ENCODE results near the gene PAEP.

Gene PAEP

DNA sequence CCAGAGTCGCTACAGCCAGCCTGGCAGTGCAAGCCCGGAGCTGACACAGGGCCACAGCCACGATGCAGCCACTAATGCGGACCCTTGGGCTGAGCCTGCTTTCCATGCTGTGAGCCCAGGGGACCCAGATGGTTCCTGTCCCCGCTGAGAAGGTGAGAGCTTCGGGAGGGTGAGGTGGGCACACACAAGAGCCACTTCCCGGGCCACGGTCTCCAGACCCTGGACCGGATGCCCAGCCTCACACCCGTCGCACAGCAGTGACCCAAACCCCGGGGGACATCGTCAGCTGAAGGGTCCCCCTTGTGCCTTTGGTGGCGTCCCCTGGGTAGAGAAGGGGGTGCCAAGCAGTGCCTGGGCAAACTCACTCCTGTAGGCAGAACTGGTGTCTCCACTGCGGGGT is 13.4 kb downstream of the PAEP start:
- DNase-seq (ENCODE audit: low read depth in 2 of 3, low spot score in 1 of 3) = no peak

GRCh38 chr9:135575995-135576631 is 14.6 kb downstream of the PAEP start:
- DNase-seq (ENCODE audit: low read depth in 2 of 3, low spot score in 1 of 3) = no peak

DNA sequence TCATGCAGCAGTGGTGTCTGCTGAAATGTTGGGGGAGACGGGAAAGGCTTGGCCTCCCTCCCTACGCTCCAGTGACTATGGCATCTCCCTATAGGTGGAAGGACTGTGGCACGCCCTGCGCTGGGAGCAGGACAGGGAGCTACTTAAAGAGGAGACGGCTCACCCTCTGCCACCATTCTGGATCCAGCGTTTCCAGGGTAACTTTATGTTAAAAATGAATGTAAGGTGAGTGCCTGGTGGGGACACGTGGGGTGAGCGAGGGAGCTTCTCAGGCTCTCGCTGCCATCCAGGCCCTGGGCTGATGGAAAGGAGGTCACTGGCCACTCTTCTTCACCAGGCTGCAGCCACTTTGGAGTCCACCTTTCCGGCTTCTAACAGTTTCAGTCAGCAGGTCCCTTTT is 15.7 kb downstream of the PAEP start:
- DNase-seq (ENCODE audit: low read depth in 2 of 3, low spot score in 1 of 3) = no peak

- DNase-seq (ENCODE audit: low read depth in 2 of 3, low spot score in 1 of 3) = no peak
Measured at GRCh38 chr9:135579356-135579755, 17.8 kb downstream of the PAEP start.

- no peak for DNase-seq (ENCODE audit: low read depth in 2 of 3, low spot score in 1 of 3)
Measured at GRCh38 chr9:135579889-135580660, 18.5 kb downstream of the PAEP start.

- no peak for DNase-seq (ENCODE audit: low read depth in 2 of 3, low spot score in 1 of 3)
Measured at GRCh38 chr9:135580664-135581380, 19.3 kb downstream of the PAEP start.

GRCh38 chr9:135581636-135582426 is 20.3 kb downstream of the PAEP start:
- DNase-seq (ENCODE audit: low read depth in 2 of 3, low spot score in 1 of 3) = no peak

DNA sequence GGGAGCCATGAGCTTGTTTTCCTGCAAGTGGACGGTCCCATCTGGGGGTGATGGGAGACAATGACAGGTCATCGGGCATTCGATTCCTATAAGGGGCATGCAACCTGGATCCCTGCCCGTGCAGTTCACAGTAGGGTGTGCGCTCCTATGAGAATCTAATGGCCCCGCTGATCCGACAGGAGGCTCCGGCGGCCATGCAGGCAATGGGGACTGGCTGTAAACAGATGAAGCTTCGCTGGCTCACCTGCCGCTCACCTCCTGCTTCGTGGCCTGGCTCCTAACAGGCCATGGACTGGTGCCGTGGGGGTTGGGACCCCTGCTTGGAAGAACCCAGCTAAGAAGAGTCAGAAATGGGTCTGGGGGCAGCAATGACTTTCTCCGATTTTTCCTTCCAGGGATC is 21.0 kb downstream of the PAEP start:
- no peak for DNase-seq (ENCODE audit: low read depth in 2 of 3, low spot score in 1 of 3)

GRCh38 chr9:135582966-135583687 is 21.6 kb downstream of the PAEP start:
- DNase-seq (ENCODE audit: low read depth in 2 of 3, low spot score in 1 of 3) = no peak

- DNase-seq (ENCODE audit: low read depth in 2 of 3, low spot score in 1 of 3) = no peak
Measured at GRCh38 chr9:135583688-135584011, 22.1 kb downstream of the PAEP start.

DNA sequence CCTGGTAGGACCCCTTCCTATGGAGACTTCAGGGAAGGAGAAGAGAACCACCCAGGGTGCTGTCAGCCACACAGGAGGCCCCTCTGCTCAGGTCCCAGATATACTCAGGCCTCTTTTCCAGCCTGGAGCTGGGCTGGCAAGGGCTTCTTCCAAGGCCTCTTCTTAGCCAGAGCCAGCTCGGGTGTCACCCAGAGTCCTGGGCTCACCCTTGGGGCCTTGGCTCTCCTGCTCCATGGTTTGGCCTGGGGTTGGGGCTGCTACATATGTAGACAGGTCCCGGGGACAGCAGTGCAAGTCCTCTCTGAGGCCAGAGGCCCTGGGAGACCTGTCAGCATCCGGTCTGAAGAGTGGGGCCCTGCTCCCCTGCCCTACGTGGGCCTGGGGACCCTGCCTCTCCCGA is 22.8 kb downstream of the PAEP start:
- DNase-seq (ENCODE audit: low read depth in 2 of 3, low spot score in 1 of 3) = no peak

- DNase-seq (ENCODE audit: low read depth in 2 of 3, low spot score in 1 of 3) = no peak
Measured at GRCh38 chr9:135584934-135585333, 23.4 kb downstream of the PAEP start.

GRCh38 chr9:135586601-135587109 is 25.1 kb downstream of the PAEP start:
- DNase-seq (ENCODE audit: low read depth in 2 of 3, low spot score in 1 of 3) = no peak

DNA sequence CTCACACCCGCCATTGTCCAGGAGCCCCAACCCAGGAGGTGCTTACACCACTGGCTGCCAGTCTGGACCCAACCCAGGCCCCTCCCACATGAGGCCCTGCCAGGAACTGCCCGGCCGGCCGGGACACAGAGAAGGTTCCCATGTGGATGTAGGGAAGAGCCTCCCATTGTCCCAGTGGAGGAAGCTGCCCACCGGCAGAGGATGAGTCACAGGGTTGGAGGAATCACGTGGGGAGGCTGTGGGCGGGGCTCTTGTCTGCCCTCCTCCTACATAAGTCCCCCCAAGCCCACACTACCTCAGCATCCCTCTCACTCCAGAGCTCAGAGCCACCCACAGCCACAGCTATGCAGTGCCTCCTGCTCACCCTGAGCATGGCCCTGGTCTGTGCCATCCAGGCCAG is 26.1 kb downstream of the PAEP start:
- no peak for DNase-seq (ENCODE audit: low read depth in 2 of 3, low spot score in 1 of 3)

- no peak for DNase-seq (ENCODE audit: low read depth in 2 of 3, low spot score in 1 of 3)
Measured at GRCh38 chr9:135588371-135588770, 26.8 kb downstream of the PAEP start.

- no peak for DNase-seq (ENCODE audit: low read depth in 2 of 3, low spot score in 1 of 3)
Measured at GRCh38 chr9:135588886-135589595, 27.5 kb downstream of the PAEP start.

GRCh38 chr9:135589596-135590485 is 28.3 kb downstream of the PAEP start:
- no peak for DNase-seq (ENCODE audit: low read depth in 2 of 3, low spot score in 1 of 3)

DNA sequence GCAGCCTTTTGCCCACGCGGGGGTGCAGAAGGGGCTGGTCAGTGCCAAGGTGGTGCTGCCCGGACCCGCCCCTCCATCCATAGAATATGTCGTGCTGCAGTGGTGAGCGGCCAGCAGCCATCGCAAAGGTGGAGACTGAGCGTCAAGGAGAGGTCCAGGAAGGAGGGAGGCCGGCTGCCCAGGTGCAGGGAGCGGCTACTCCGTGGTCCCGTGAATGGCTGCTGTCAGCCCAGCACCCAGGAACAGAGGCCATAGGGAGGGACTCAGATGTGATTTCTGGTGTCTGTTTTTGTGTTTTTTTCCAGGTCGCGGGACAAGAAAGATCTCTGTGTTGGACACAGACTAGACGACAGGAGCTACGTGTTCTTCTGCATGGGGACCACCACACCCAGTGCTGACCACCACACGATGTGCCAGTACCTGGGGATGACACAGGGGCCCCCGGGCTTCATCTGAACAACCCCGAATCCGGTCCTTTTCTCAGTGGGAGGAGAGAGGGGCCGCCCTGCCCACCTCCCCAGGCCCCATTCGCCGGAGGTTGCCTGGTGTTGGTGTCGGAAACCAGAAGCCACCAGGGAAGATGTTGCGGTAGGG is 29.0 kb downstream of the PAEP start:
- DNase-seq (ENCODE audit: low read depth in 2 of 3, low spot score in 1 of 3) = no peak
